ENCODE measurements around the gene CTAG2. TPM values are rescaled to one million over a fixed set of nuclear protein-coding genes. Genes with fewer than 3 reads are reported as not detected.

The CTAG2 gene
- total RNA-seq, 2 donors from 2014 or later: not detected

Other genes starting within 250 kb of the CTAG2 start
- 10 to 100 TPM; 12.4 to 14.6 TPM for gene DNASE1L1, start 244.3 kb downstream of the CTAG2 start, total RNA-seq
- gene TAFAZZIN, start 242.0 kb downstream of the CTAG2 start, total RNA-seq: 10 to 100 TPM; 47.4 to 73.7 TPM
- 100 to 1,000 TPM in 1 of 2 donors, 10 to 100 TPM in 1; 46.7 to 106 TPM for gene ATP6AP1, start 224.9 kb downstream of the CTAG2 start, total RNA-seq
- 100 to 1,000 TPM; 157 to 187 TPM for gene GDI1, start 216.4 kb downstream of the CTAG2 start, total RNA-seq
- 100 to 1,000 TPM in 1 of 2 donors, 10 to 100 TPM in 1; 75.2 to 108 TPM for gene FAM50A, start 209.4 kb downstream of the CTAG2 start, total RNA-seq
- gene PLXNA3, start 195.3 kb downstream of the CTAG2 start, total RNA-seq: 10 to 100 TPM; 52.4 to 61.3 TPM
- gene LAGE3, start 174.3 kb downstream of the CTAG2 start, total RNA-seq: 10 to 100 TPM; 29.4 to 48.5 TPM
- 10 to 100 TPM; 39.6 to 65.6 TPM for gene UBL4A, start 167.0 kb downstream of the CTAG2 start, total RNA-seq
- 10 to 100 TPM; 22.1 to 30.7 TPM for gene SLC10A3, start 162.9 kb downstream of the CTAG2 start, total RNA-seq
- 10 to 100 TPM; 28.5 to 41.1 TPM for gene FAM3A, start 137.3 kb downstream of the CTAG2 start, total RNA-seq
- gene G6PD, start 106.7 kb downstream of the CTAG2 start, total RNA-seq: 100 to 1,000 TPM; 115 to 227 TPM
- gene IKBKG, start 106.0 kb downstream of the CTAG2 start, total RNA-seq: 10 to 100 TPM; 55.6 to 61.1 TPM
- not detected for gene CTAG1A, start 68.4 kb downstream of the CTAG2 start, total RNA-seq
- gene CTAG1B, start 34.3 kb downstream of the CTAG2 start, total RNA-seq: not detected
- gene GAB3, start 97.5 kb upstream of the CTAG2 start, total RNA-seq: 10 to 100 TPM; 20.3 to 28.3 TPM
- gene DKC1, start 109.3 kb upstream of the CTAG2 start, total RNA-seq: 100 to 1,000 TPM in 1 of 2 donors, 10 to 100 TPM in 1; 91.6 to 173 TPM
- 10 to 100 TPM; 21.0 to 26.6 TPM for gene MPP1, start 151.9 kb upstream of the CTAG2 start, total RNA-seq
- not detected for gene SMIM9, start 181.1 kb upstream of the CTAG2 start, total RNA-seq
- gene F8A1, start 232.8 kb upstream of the CTAG2 start, total RNA-seq: 10 to 100 TPM; 12.4 to 32.5 TPM